Measurements from ENCODE around the gene ZNF775.

DNA sequence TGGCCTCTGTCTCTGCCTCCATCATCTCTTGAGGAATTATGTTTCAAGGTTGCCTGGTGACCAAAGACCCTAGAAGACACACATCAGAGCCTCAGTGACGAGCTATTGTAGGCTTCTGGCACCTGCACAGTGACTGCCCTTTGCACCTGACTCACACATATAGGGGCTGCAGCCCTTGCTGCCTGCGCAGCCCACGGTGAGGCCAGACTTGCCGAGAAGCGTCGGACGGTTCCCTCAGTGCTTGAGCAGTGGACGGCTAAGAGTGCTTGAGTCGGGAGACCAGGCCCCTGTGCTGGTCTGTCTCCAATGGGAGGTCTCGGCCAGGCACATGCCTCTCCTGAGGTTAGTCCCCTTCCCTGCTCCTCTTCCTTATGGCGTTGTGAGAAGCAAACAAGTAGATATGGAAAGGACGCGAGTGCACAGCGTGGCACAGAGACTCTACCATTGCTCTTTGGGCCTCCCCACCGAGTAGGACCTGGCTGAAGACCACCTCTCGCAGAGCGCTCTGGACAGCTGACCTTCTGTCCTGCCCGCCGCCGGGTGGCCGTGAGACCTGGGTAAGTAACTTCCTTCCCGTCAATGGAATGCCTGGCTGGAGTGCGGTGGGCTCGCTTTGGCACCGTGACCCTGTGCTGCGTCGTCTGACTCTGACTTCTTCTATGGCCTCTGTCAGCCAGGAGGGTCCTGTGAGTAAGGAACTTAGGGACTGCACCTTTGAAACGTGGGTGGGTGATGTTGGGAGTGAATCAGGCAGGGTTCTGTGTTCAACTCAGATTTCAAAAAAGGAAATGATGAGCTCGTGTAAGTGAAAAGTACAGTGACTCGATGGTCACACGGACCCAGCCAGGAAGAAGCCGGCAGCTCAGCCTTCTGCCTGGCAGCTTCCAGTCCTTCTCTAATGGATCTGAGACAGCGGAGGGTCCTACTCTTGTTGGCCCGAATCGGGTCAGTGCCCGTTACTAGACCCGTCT is 33.7 kb downstream of the ZNF775 start:
- TF ChIP-seq EZH2 (IDR thresholded peaks at IDR 0.05; ENCODE audit: borderline replicate concordance, low read length): no peak
- TF ChIP-seq, protein P1, sequence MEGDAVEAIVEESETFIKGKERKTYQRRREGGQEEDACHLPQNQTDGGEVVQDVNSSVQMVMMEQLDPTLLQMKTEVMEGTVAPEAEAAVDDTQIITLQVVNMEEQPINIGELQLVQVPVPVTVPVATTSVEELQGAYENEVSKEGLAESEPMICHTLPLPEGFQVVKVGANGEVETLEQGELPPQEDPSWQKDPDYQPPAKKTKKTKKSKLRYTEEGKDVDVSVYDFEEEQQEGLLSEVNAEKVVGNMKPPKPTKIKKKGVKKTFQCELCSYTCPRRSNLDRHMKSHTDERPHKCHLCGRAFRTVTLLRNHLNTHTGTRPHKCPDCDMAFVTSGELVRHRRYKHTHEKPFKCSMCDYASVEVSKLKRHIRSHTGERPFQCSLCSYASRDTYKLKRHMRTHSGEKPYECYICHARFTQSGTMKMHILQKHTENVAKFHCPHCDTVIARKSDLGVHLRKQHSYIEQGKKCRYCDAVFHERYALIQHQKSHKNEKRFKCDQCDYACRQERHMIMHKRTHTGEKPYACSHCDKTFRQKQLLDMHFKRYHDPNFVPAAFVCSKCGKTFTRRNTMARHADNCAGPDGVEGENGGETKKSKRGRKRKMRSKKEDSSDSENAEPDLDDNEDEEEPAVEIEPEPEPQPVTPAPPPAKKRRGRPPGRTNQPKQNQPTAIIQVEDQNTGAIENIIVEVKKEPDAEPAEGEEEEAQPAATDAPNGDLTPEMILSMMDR (conservative IDR thresholded peaks at IDR 0.05 in 1 of 2, IDR thresholded peaks at IDR 0.05 in 1 of 2; ENCODE audit: extremely low read depth in 1 of 2, insufficient read depth in 1 of 2, low read depth in 1 of 2, low read length in 2 of 2): no peak
